HG02642 (cell line): ENCODE measurements around the gene HECTD2.

Experiments used
- ATAC-seq: cut with Tn5 transposase; IDR thresholded peaks from one replicate; pipeline ENCODE4 v1.9.1; 2021; ENCODE audit warnings: mild to moderate bottlenecking; ENCODE audit not compliant: unreplicated experiment, poor library complexity

HECTD2 gene

GRCh38 chr10:91467114-91467513 lies 57.0 kb downstream of the HECTD2 start:
- no peak for ATAC-seq

GRCh38 chr10:91471602-91472001 lies 61.5 kb downstream of the HECTD2 start:
- ATAC-seq = no peak

- no peak for ATAC-seq
Observed at GRCh38 chr10:91472911-91473310, 62.8 kb downstream of the HECTD2 start.

GRCh38 chr10:91474009-91474408 lies 63.9 kb downstream of the HECTD2 start:
- no peak for ATAC-seq

GRCh38 chr10:91477236-91477635 lies 67.1 kb downstream of the HECTD2 start:
- ATAC-seq = no peak

- ATAC-seq = no peak
Observed at GRCh38 chr10:91479583-91479982, 69.4 kb downstream of the HECTD2 start.

GRCh38 chr10:91487911-91488582 lies 77.9 kb downstream of the HECTD2 start:
- no peak for ATAC-seq

GRCh38 chr10:91493313-91493712 lies 83.2 kb downstream of the HECTD2 start:
- ATAC-seq = no peak

- no peak for ATAC-seq
Observed at GRCh38 chr10:91495402-91495801, 85.3 kb downstream of the HECTD2 start.

GRCh38 chr10:91496016-91496415 lies 85.9 kb downstream of the HECTD2 start:
- no peak for ATAC-seq

- ATAC-seq = no peak
Observed at GRCh38 chr10:91511549-91512330, 101.6 kb downstream of the HECTD2 start.

GRCh38 chr10:91512458-91512857 lies 102.3 kb downstream of the HECTD2 start:
- no peak for ATAC-seq

- no peak for ATAC-seq
Observed at GRCh38 chr10:91513598-91514424, 103.7 kb downstream of the HECTD2 start.

- ATAC-seq = no peak
Observed at GRCh38 chr10:91514787-91515186, 104.6 kb downstream of the HECTD2 start.

GRCh38 chr10:91517394-91517793 lies 107.2 kb downstream of the HECTD2 start:
- no peak for ATAC-seq

GRCh38 chr10:91519899-91520514 lies 109.9 kb downstream of the HECTD2 start:
- no peak for ATAC-seq

- no peak for ATAC-seq
Observed at GRCh38 chr10:91520661-91521060, 110.5 kb downstream of the HECTD2 start.

GRCh38 chr10:91521439-91521838 lies 111.3 kb downstream of the HECTD2 start:
- no peak for ATAC-seq

GRCh38 chr10:91525896-91526712 lies 116.0 kb downstream of the HECTD2 start:
- no peak for ATAC-seq

- no peak for ATAC-seq
Observed at GRCh38 chr10:91528080-91528479, 117.9 kb downstream of the HECTD2 start.
